Smooth muscle cell (in vitro differentiated cells): ENCODE measurements around the gene GRK1. TPM values are rescaled to one million over a fixed set of nuclear protein-coding genes. Genes with fewer than 3 reads are reported as not detected.

Experiments used
- DNase-seq: peaks from one replicate; lab custom pipeline; 2025; ENCODE audit not compliant: unreplicated experiment; lab: John Stamatoyannopoulos, UW
- H2AFZ ChIP-seq: fragments of 200-600 bp; sonication (generic); 2 replicates; pipeline ENCODE4 v1.6.0; 2016; ENCODE audit warnings: antibody characterized with exemption, low read depth, mild to moderate bottlenecking
- H3F3A ChIP-seq: fragments of 200-600 bp; sonication (generic); 2 replicates; pipeline ENCODE4 v1.6.0; 2017; ENCODE audit warnings: antibody characterized with exemption, low read depth
- H3K27ac ChIP-seq: fragments of 200-600 bp; sonication (generic); 2 replicates; pipeline ENCODE4 v1.5.1; 2016; ENCODE audit warnings: low read depth, mild to moderate bottlenecking
- H3K27me3 ChIP-seq: fragments of 200-600 bp; sonication (generic); 2 replicates; pipeline ENCODE4 v1.6.1; 2016; ENCODE audit warnings: low read depth, mild to moderate bottlenecking
- H3K36me3 ChIP-seq: fragments of 200-600 bp; sonication (generic); 2 replicates; pipeline ENCODE4 v1.5.1; 2016; ENCODE audit warnings: low read depth
- H3K4me1 ChIP-seq: fragments of 200-600 bp; sonication (generic); 2 replicates; pipeline ENCODE4 v1.5.1; 2016; ENCODE audit warnings: low read depth
- H3K4me2 ChIP-seq: fragments of 200-600 bp; sonication (generic); 2 replicates; pipeline ENCODE4 v1.6.0; 2016; ENCODE audit warnings: mild to moderate bottlenecking
- H3K4me3 ChIP-seq: fragments of 200-600 bp; sonication (generic); 2 replicates; pipeline ENCODE4 v1.5.1; 2016; ENCODE audit warnings: mild to moderate bottlenecking
- H3K79me2 ChIP-seq: fragments of 200-600 bp; sonication (generic); 2 replicates; pipeline ENCODE4 v1.6.0; 2016; ENCODE audit warnings: low read depth, mild to moderate bottlenecking
- H3K9ac ChIP-seq: fragments of 200-600 bp; sonication (generic); 2 replicates; pipeline ENCODE4 v1.6.0; 2016; ENCODE audit warnings: low read depth
- H3K9me3 ChIP-seq: fragments of 200-600 bp; sonication (generic); replicated peaks from 2 replicates; pipeline ENCODE4 v1.5.1; 2016; ENCODE audit warnings: low read depth
- H4K20me1 ChIP-seq: fragments of 200-600 bp; sonication (generic); 2 replicates; pipeline ENCODE4 v1.6.0; 2016; ENCODE audit warnings: low read depth
- WGBS: methylation state at CpG from one replicate; pipeline ENCODE4 v1.1.7; 2016; ENCODE audit warnings: low lambda C conversion rate; 5-methylcytosine and 5-hydroxymethylcytosine counted together
- polyA plus RNA-seq: library from polyadenylated mRNA; unstranded; fragments of >200 nt; fragmentation: Nextera tagmentation; extraction: Ambion mirVana; gene quantifications from 2 replicates; pipeline ENCODE4 v1.2.1, GENCODE V29; 2016
- total RNA-seq: library from RNA; depleted of rRNA; stranded (reverse); fragments of >200 nt; gene quantifications from 2 replicates; pipeline ENCODE4 v1.2.3, GENCODE V29; 2014
- TF ChIP-seq, protein P1 (sequence below): fragments of 200-600 bp; sonication (generic); IDR thresholded peaks from 2 replicates; pipeline ENCODE4 v1.5.1; 2017; ENCODE audit warnings: borderline replicate concordance, mild to moderate bottlenecking, antibody characterized with exemption; ENCODE audit not compliant: insufficient read depth, poor library complexity, severe bottlenecking

Gene GRK1
- total and polyA plus RNA-seq, 2 experiments from 2014 or later: not detected

GRCh38 chr13:113726961-113727411, 60.0 kb downstream of the GRK1 start:
- H3K9ac ChIP-seq: no peak overlapping the region
- H3K9me3 ChIP-seq: no peaks in the 10 kb centered on the region
- TF ChIP-seq, protein P1, sequence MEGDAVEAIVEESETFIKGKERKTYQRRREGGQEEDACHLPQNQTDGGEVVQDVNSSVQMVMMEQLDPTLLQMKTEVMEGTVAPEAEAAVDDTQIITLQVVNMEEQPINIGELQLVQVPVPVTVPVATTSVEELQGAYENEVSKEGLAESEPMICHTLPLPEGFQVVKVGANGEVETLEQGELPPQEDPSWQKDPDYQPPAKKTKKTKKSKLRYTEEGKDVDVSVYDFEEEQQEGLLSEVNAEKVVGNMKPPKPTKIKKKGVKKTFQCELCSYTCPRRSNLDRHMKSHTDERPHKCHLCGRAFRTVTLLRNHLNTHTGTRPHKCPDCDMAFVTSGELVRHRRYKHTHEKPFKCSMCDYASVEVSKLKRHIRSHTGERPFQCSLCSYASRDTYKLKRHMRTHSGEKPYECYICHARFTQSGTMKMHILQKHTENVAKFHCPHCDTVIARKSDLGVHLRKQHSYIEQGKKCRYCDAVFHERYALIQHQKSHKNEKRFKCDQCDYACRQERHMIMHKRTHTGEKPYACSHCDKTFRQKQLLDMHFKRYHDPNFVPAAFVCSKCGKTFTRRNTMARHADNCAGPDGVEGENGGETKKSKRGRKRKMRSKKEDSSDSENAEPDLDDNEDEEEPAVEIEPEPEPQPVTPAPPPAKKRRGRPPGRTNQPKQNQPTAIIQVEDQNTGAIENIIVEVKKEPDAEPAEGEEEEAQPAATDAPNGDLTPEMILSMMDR: no peak
- no peaks in the 10 kb centered on the region for H3K27me3 ChIP-seq
- no peak for DNase-seq
- H3K27ac ChIP-seq: no peak overlapping the region
- 79% methylated on average over 10 of the region's 10 CpGs for WGBS
- no peaks in the 10 kb centered on the region for H3K4me1 ChIP-seq
- H3K36me3 ChIP-seq: no peaks in the 10 kb centered on the region
- H3F3A ChIP-seq: no peaks in the 10 kb centered on the region
- no peaks in the 10 kb centered on the region for H4K20me1 ChIP-seq
- H3K4me2 ChIP-seq: no peak overlapping the region
- H3K79me2 ChIP-seq: no peaks in the 10 kb centered on the region
- H2AFZ ChIP-seq: no peak overlapping the region
- no peak overlapping the region for H3K4me3 ChIP-seq

- Histone ChIP-seq H3F3A (no peaks in the 10 kb centered on the region), H3K27ac (no peak overlapping the region), H3K4me2 (no peak overlapping the region), H3K4me1 (no peaks in the 10 kb centered on the region), H2AFZ (no peak overlapping the region), H3K9ac (no peak overlapping the region), H3K9me3 (no peaks in the 10 kb centered on the region), H3K4me3 (no peak overlapping the region), H3K27me3 (no peaks in the 10 kb centered on the region), H4K20me1 (no peaks in the 10 kb centered on the region), H3K36me3 (no peaks in the 10 kb centered on the region), H3K79me2 (no peaks in the 10 kb centered on the region)
- TF ChIP-seq, protein P1: no peak
- WGBS: 95% methylated on average over 16 of the region's 16 CpGs
- no peak for DNase-seq
These were observed 61.6 kb downstream of the GRK1 start for GRCh38 chr13:113728571-113729054.

DNA sequence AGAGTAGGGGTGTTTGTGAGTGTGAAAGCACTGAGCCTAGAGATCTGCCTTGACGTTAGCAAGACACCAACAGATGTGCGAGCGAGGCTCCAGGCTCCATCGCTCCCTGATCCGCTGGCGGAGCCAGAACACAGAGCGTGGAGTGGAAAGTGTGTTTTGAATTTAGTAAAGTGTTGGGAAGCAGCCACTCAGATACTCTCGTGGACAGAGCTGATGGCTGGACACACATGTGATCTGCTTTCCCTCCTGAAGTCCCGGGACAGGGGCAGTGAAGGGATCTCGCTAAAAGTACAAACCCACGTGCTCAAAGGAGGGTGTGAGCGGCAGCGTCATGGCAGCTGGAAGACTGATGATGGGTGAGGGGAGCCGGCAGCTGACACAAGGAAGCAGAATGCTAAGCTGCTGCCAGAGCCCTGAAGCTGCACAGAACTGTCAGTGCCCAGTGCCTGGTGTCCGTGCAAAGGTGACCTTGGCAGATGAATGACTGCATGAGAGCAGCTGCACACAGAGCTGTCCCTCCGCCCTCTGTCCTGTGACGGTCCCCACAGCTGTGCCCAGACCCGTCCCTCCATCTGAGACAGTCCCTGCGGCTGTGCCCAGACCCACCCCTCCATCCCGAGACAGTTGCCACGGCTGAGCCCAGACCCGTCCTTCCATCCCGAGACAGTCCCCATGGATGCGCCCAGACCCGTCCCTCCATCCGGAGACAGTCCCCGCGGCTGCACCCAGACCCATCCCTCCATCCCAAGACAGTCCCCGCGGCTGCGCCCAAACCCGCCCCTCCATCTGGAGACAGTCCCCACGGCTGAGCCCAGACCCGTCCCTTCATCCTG, 62.4 kb downstream of the GRK1 start:
- Histone ChIP-seq H3F3A (no peaks in the 10 kb centered on the region), H2AFZ (no peak overlapping the region), H3K9me3 (no peaks in the 10 kb centered on the region), H3K4me3 (no peak overlapping the region), H4K20me1 (no peaks in the 10 kb centered on the region), H3K27ac (no peak overlapping the region), H3K9ac (no peak overlapping the region), H3K79me2 (no peaks in the 10 kb centered on the region), H3K4me1 (no peaks in the 10 kb centered on the region), H3K4me2 (no peak overlapping the region), H3K27me3 (no peaks in the 10 kb centered on the region), H3K36me3 (no peaks in the 10 kb centered on the region)
- DNase-seq: no peak
- 84% methylated on average over 26 of the region's 34 CpGs for WGBS
- TF ChIP-seq, protein P1: no peak
